Mesenteric fat pad (tissue), 1 donor: ENCODE measurements around the gene GALNT9. TPM values are rescaled to one million over a fixed set of nuclear protein-coding genes. Genes with fewer than 3 reads are reported as not detected.

Experiments used
- DNase-seq: peaks from one replicate; pipeline ENCODE4 v3.0.0-alpha.2; 2020; ENCODE audit warnings: low spot score
- total RNA-seq: library from RNA; stranded (reverse); fragmentation: NEBNext Ultra II Directional; extraction: Animal tissue kit (Norgen Biotek cat#: 25700); gene quantifications from one replicate; pipeline ENCODE4 v1.2.1, GENCODE V29; 2021
- donor health status: DM: yes; HTN: yes; CAD: no.

The GALNT9 gene
- total RNA-seq, 1 donor from 2014 or later = not detected

- DNase-seq = no peak
Observed at GRCh38 chr12:132282031-132282949, 47.1 kb downstream of the GALNT9 start.

GRCh38 chr12:132281038-132281437 is 48.4 kb downstream of the GALNT9 start:
- no peak for DNase-seq

- DNase-seq = no peak
Observed at GRCh38 chr12:132280406-132280805, 49.0 kb downstream of the GALNT9 start.

- DNase-seq = no peak
Observed at GRCh38 chr12:132279930-132280329, 49.5 kb downstream of the GALNT9 start.

GRCh38 chr12:132279184-132279889 is 50.1 kb downstream of the GALNT9 start:
- DNase-seq = no peak

GRCh38 chr12:132278401-132279183 is 50.8 kb downstream of the GALNT9 start:
- no peak for DNase-seq

GRCh38 chr12:132277949-132278348 is 51.4 kb downstream of the GALNT9 start:
- DNase-seq = no peak

- DNase-seq = no peak
Observed at GRCh38 chr12:132277374-132277941, 51.9 kb downstream of the GALNT9 start.

GRCh38 chr12:132276827-132277373 is 52.5 kb downstream of the GALNT9 start:
- DNase-seq = no peak

- no peak for DNase-seq
Observed at GRCh38 chr12:132276066-132276826, 53.1 kb downstream of the GALNT9 start.

- DNase-seq = no peak
Observed at GRCh38 chr12:132275631-132276030, 53.8 kb downstream of the GALNT9 start.

- no peak for DNase-seq
Observed at GRCh38 chr12:132275110-132275531, 54.3 kb downstream of the GALNT9 start.

GRCh38 chr12:132273992-132274334 is 55.4 kb downstream of the GALNT9 start:
- DNase-seq = no peak

- DNase-seq = no peak
Observed at GRCh38 chr12:132272711-132273110, 56.7 kb downstream of the GALNT9 start.

GRCh38 chr12:132271755-132272092 is 57.7 kb downstream of the GALNT9 start:
- DNase-seq = no peak

- DNase-seq = no peak
Observed at GRCh38 chr12:132270969-132271754, 58.2 kb downstream of the GALNT9 start.

GRCh38 chr12:132270516-132270915 is 58.9 kb downstream of the GALNT9 start:
- no peak for DNase-seq

- DNase-seq = no peak
Observed at GRCh38 chr12:132269271-132269968, 60.0 kb downstream of the GALNT9 start.

- DNase-seq = no peak
Observed at GRCh38 chr12:132268674-132269073, 60.7 kb downstream of the GALNT9 start.
